H1 (cell line): Measurements from ENCODE around the gene SAE1. TPM values are rescaled to one million over a fixed set of nuclear protein-coding genes. Genes with fewer than 3 reads are reported as not detected.
A peak's percentile ranks its signal among the peaks of the same experiment; 100 is the strongest.

Experiments used
- ATF2 ChIP-seq: IDR thresholded peaks from 2 replicates; pipeline ENCODE4 v1.6.1; 2012; ENCODE audit warnings: low read length, inconsistent platforms
- ATF3 ChIP-seq: IDR thresholded peaks from 2 replicates; pipeline ENCODE4 v1.6.1; 2011; ENCODE audit warnings: low read depth, mild to moderate bottlenecking, low read length; ENCODE audit not compliant: insufficient read depth
- BCL11A ChIP-seq, 2 experiments: IDR thresholded peaks; one replicate each; pipeline ENCODE4 v1.6.1; 2011; ENCODE audit warnings: low read depth in 2 of 2, low read length in 2 of 2, mild to moderate bottlenecking in 2 of 2
- BRCA1 ChIP-seq: IDR thresholded peaks from 2 replicates; pipeline ENCODE4 v1.6.1; 2012; ENCODE audit warnings: low read depth, low read length, improper control_type of control experiment
- CREB1 ChIP-seq: IDR thresholded peaks from 2 replicates; pipeline ENCODE4 v1.6.1; 2012; ENCODE audit warnings: inconsistent platforms
- CTBP2 ChIP-seq: IDR thresholded peaks from 2 replicates; pipeline ENCODE4 v1.7.0; 2011; ENCODE audit warnings: borderline replicate concordance, mild to moderate bottlenecking, moderate library complexity, mixed read lengths, low read length; ENCODE audit not compliant: insufficient read depth, insufficient read length
- EGR1 ChIP-seq: IDR thresholded peaks from 2 replicates; pipeline ENCODE4 v1.6.1; 2011; ENCODE audit warnings: low read depth, low read length, borderline replicate concordance
- EP300 ChIP-seq, 2 experiments: IDR thresholded peaks; 1 replicate in 1 of 2; 2 replicates in 1 of 2; pipeline ENCODE4 v1.6.1; 2011 to 2012; ENCODE audit warnings: low read depth in 2 of 2, low read length in 2 of 2, mild to moderate bottlenecking in 2 of 2, borderline replicate concordance in 1 of 2, inconsistent platforms in 1 of 2, moderate library complexity in 1 of 2
- GABPA ChIP-seq: IDR thresholded peaks from 2 replicates; pipeline ENCODE4 v1.6.1; 2011; ENCODE audit warnings: mild to moderate bottlenecking, low read length, moderate library complexity, borderline replicate concordance; ENCODE audit not compliant: insufficient read depth
- GTF2F1 ChIP-seq: IDR thresholded peaks from 2 replicates; pipeline ENCODE4 v1.6.1; 2012; ENCODE audit warnings: low read depth, low read length, improper control_type of control experiment, borderline replicate concordance
- HDAC2 ChIP-seq, 2 experiments: fragments of 300-600 bp in 1 of 2; sonication (generic) in 1 of 2; IDR thresholded peaks; 2 replicates each; pipeline ENCODE4 v1.6.1; 2011 to 2012; ENCODE audit warnings: low read depth in 2 of 2, low read length in 2 of 2, mild to moderate bottlenecking in 2 of 2, moderate library complexity in 2 of 2, borderline replicate concordance in 1 of 2, inconsistent platforms in 1 of 2
- KDM1A ChIP-seq: fragments of 200-600, 300-600 bp; sonication (generic); IDR thresholded peaks from 2 replicates; pipeline ENCODE4 v1.7.1; 2016; ENCODE audit warnings: mild to moderate bottlenecking, low read length, borderline replicate concordance
- MAFK ChIP-seq: IDR thresholded peaks from 2 replicates; pipeline ENCODE4 v1.6.1; 2012; ENCODE audit warnings: low read depth, mild to moderate bottlenecking, improper control_type of control experiment, low read length
- MAX ChIP-seq: IDR thresholded peaks from 2 replicates; pipeline ENCODE4 v1.6.1; 2012; ENCODE audit warnings: inconsistent platforms
- NRF1 ChIP-seq: IDR thresholded peaks from 2 replicates; pipeline ENCODE4 v1.6.1; 2011; ENCODE audit warnings: mild to moderate bottlenecking, low read depth, low read length, improper control_type of control experiment
- SAP30 ChIP-seq: fragments of 300-600 bp; sonication (generic); IDR thresholded peaks from 2 replicates; pipeline ENCODE4 v1.7.1; 2012; ENCODE audit warnings: low read length, moderate library complexity, mild to moderate bottlenecking, inconsistent platforms; ENCODE audit not compliant: insufficient read depth, insufficient replicate concordance
- SIRT6 ChIP-seq: IDR thresholded peaks from one replicate; pipeline ENCODE4 v1.7.1; 2012; ENCODE audit warnings: low read length, inconsistent platforms
- SIX5 ChIP-seq: IDR thresholded peaks from 2 replicates; pipeline ENCODE4 v1.6.1; 2011; ENCODE audit warnings: mild to moderate bottlenecking, low read depth, low read length
- TAF1 ChIP-seq: IDR thresholded peaks from 2 replicates; pipeline ENCODE4 v1.6.1; 2011; ENCODE audit warnings: mild to moderate bottlenecking, low read depth, low read length
- YY1 ChIP-seq: IDR thresholded peaks from 2 replicates; pipeline ENCODE4 v1.6.1; 2011; ENCODE audit warnings: low read depth, mild to moderate bottlenecking, low read length
- polyA plus RNA-seq, 7 experiments: library from polyadenylated mRNA; depleted of rRNA in 3 of 7; stranded (reverse) in 5 of 7; unstranded in 2 of 7; fragments of >200 nt in 5 of 7; fragments of 200-250 nt in 2 of 7; gene quantifications; 1 replicate in 5 of 7; 2 replicates in 1 of 7; 4 replicates in 1 of 7; pipeline versions ENCODE4 v1.2.1 to v1.2.3, GENCODE V29; 2011 to 2013; ENCODE audit warnings: missing spikeins in 2 of 7, mixed read lengths in 2 of 7
- total RNA-seq: library from RNA; stranded (reverse); fragmentation: NEBNext Ultra II Directional; extraction: Animal tissue kit (Norgen Biotek cat#: 25700); gene quantifications from 2 replicates; pipeline ENCODE4 v1.2.1, GENCODE V29; 2021

SAE1 gene
- total and polyA plus RNA-seq, 2 of the 8 experiments (the other 6 are each of a cell fraction or from before 2014, with no cell fraction given), result 213 to 268 TPM

GRCh38 chr19:47157431-47158321 lies 27.0 kb downstream of the SAE1 start (continued):
- TF ChIP-seq BRCA1 (no peak), HDAC2 (IDR thresholded peaks at IDR 0.05; ENCODE audit: borderline replicate concordance in 1 of 2, low read depth in 2 of 2, low read length in 2 of 2) (peak; percentile 84 to 93; a peak in 1 of 4 replicates), KDM1A (no peak), NRF1 (no peak), ATF3 (no peak), GTF2F1 (no peak), YY1 (peak; percentile 4; the same call in 1 of the 2 replicates), SAP30 (peak; percentile 74), TAF1 (no peak), MAX (no peak; the same call in none of the 2 replicates), CREB1 (no peak; the same call in 1 of the 2 replicates), SIX5 (no peak), MAFK (no peak), CTBP2 (peak; percentile 70), GABPA (no peak), SIRT6 (no peak), EGR1 (no peak), BCL11A (IDR thresholded peaks at IDR 0.05; ENCODE audit: low read depth in 2 of 2, low read length in 2 of 2) (no peak), EP300 (IDR thresholded peaks at IDR 0.05; ENCODE audit: borderline replicate concordance in 1 of 2, low read depth in 2 of 2, low read length in 2 of 2) (no peak), ATF2 (peak; percentile 63; the same call in 1 of the 2 replicates)
